Liver (tissue), 9 donors: Measurements from ENCODE around the gene CBX4. TPM values are rescaled to one million over a fixed set of nuclear protein-coding genes. Genes with fewer than 3 reads are reported as not detected.

Experiments
- DNase-seq: peaks from one replicate; pipeline ENCODE4 v3.0.0-alpha.2; 2017; ENCODE audit warnings: low spot score
- H3K27ac ChIP-seq, 2 donors: one replicate each; pipeline ENCODE4 v1.7.0; 2013; ENCODE audit warnings: inconsistent platforms in 2 of 2, low read length in 2 of 2, control low read depth in 1 of 2, low read depth in 1 of 2, mild to moderate bottlenecking in 1 of 2
- H3K27me3 ChIP-seq, 4 donors: one replicate each; pipeline versions ENCODE4 v1.6.1 to v1.7.0; 2013; ENCODE audit warnings: low read length in 3 of 4, inconsistent platforms in 1 of 4, mild to moderate bottlenecking in 1 of 4, moderate library complexity in 1 of 4; ENCODE audit not compliant: control insufficient read depth in 4 of 4, insufficient read depth in 4 of 4
- H3K36me3 ChIP-seq, 4 donors: one replicate each; pipeline versions ENCODE4 v1.6.1 to v1.7.0; 2013; ENCODE audit warnings: low read length in 3 of 4, mild to moderate bottlenecking in 3 of 4, low read depth in 1 of 4, moderate library complexity in 1 of 4; ENCODE audit not compliant: control insufficient read depth in 4 of 4, insufficient read depth in 3 of 4
- H3K4me1 ChIP-seq, 4 donors: one replicate each; pipeline versions ENCODE4 v1.6.1 to v1.7.0; 2013; ENCODE audit warnings: low read length in 3 of 4, mild to moderate bottlenecking in 3 of 4, moderate library complexity in 1 of 4; ENCODE audit not compliant: control insufficient read depth in 4 of 4, insufficient read depth in 4 of 4
- H3K4me3 ChIP-seq, 3 donors: one replicate each; pipeline versions ENCODE4 v1.6.1 to v1.7.0; 2013; ENCODE audit warnings: low read length in 3 of 3, control low read depth in 1 of 3, low read depth in 1 of 3, mild to moderate bottlenecking in 1 of 3
- H3K9ac ChIP-seq, 2 donors: one replicate each; pipeline ENCODE4 v1.7.0; 2013; ENCODE audit warnings: low read length in 2 of 2, mild to moderate bottlenecking in 2 of 2, moderate library complexity in 2 of 2, control low read depth in 1 of 2, low read depth in 1 of 2
- H3K9me3 ChIP-seq, 4 donors: one replicate each; pipeline versions ENCODE4 v1.6.1 to v1.7.0; 2013; ENCODE audit warnings: low read length in 3 of 4; ENCODE audit not compliant: control insufficient read depth in 4 of 4
- CTCF ChIP-seq: fragments of 150-350 bp; IDR thresholded peaks from 2 replicates; pipeline ENCODE4 v1.5.1; 2017; ENCODE audit warnings: improper control_type of control experiment, low read depth, low read length; ENCODE audit not compliant: missing input control
- EGR1 ChIP-seq, 2 donors: IDR thresholded peaks; 2 replicates each; pipeline ENCODE4 v1.6.1; 2016 to 2018; ENCODE audit warnings: antibody characterized with exemption in 2 of 2, low read depth in 2 of 2
- FOXA1 ChIP-seq: IDR thresholded peaks from 2 replicates; pipeline ENCODE4 v1.6.1; 2016; ENCODE audit warnings: antibody characterized with exemption
- FOXA2 ChIP-seq: IDR thresholded peaks from 2 replicates; pipeline ENCODE4 v1.6.1; 2016; ENCODE audit warnings: antibody characterized with exemption
- GABPA ChIP-seq, 2 donors: IDR thresholded peaks in 1 of 2; conservative IDR thresholded peaks in 1 of 2; 2 replicates each; pipeline ENCODE4 v1.6.1; 2016; ENCODE audit warnings: antibody characterized with exemption in 2 of 2, mild to moderate bottlenecking in 1 of 2, moderate library complexity in 1 of 2
- HNF4A ChIP-seq, 2 donors: conservative IDR thresholded peaks; 2 replicates each; pipeline ENCODE4 v1.6.1; 2016; ENCODE audit warnings: antibody characterized with exemption in 2 of 2, mild to moderate bottlenecking in 2 of 2
- HNF4G ChIP-seq: IDR thresholded peaks from 2 replicates; pipeline ENCODE4 v1.6.1; 2016; ENCODE audit warnings: antibody characterized with exemption
- JUND ChIP-seq, 2 donors: IDR thresholded peaks; 2 replicates each; pipeline ENCODE4 v1.6.1; 2016; ENCODE audit warnings: antibody characterized with exemption in 2 of 2
- NR2F2 ChIP-seq: IDR thresholded peaks from 2 replicates; pipeline ENCODE4 v1.6.1; 2016; ENCODE audit warnings: antibody characterized with exemption
- RAD21 ChIP-seq, 2 donors: IDR thresholded peaks; 2 replicates each; pipeline ENCODE4 v1.6.1; 2016; ENCODE audit warnings: antibody characterized with exemption in 2 of 2, mild to moderate bottlenecking in 2 of 2
- REST ChIP-seq: IDR thresholded peaks from 2 replicates; pipeline ENCODE4 v1.6.1; 2016; ENCODE audit warnings: antibody characterized with exemption, mild to moderate bottlenecking
- RXRA ChIP-seq, 2 donors: IDR thresholded peaks; 2 replicates each; pipeline ENCODE4 v1.6.1; 2017 to 2018; ENCODE audit warnings: antibody characterized with exemption in 2 of 2, mild to moderate bottlenecking in 1 of 2
- SP1 ChIP-seq: IDR thresholded peaks from 2 replicates; pipeline ENCODE4 v1.6.1; 2018; ENCODE audit warnings: antibody characterized with exemption, mild to moderate bottlenecking
- TAF1 ChIP-seq: conservative IDR thresholded peaks from 2 replicates; pipeline ENCODE4 v1.6.1; 2016; ENCODE audit warnings: antibody characterized with exemption, mild to moderate bottlenecking
- YY1 ChIP-seq: IDR thresholded peaks from 2 replicates; pipeline ENCODE4 v1.6.1; 2016; ENCODE audit warnings: antibody characterized with exemption, mild to moderate bottlenecking
- ZBTB33 ChIP-seq: IDR thresholded peaks from 2 replicates; pipeline ENCODE4 v1.6.1; 2016; ENCODE audit warnings: antibody characterized with exemption
- WGBS: extraction: QIAGEN DNeasy Blood & Tissue Kit; methylation state at CpG from one replicate; pipeline ENCODE4 v1.1.7; 2013; 5-methylcytosine and 5-hydroxymethylcytosine counted together
- polyA plus RNA-seq, 2 donors: library from polyadenylated mRNA; stranded (reverse) in 1 of 2; unstranded in 1 of 2; fragments of 200-250 nt in 1 of 2; fragments of >200 nt in 1 of 2; fragmentation: Nextera tagmentation in 1 of 2; extraction: Ambion mirVana in 1 of 2; gene quantifications; one replicate each; pipeline versions ENCODE4 v1.2.1 to v1.2.3, GENCODE V29; 2013 to 2015
- total RNA-seq, 2 donors: library from RNA; depleted of rRNA; stranded (reverse); fragments of >200 nt; gene quantifications; one replicate each; pipeline ENCODE4 v1.2.3, GENCODE V29; 2014
- TF ChIP-seq, protein P1 (sequence below): IDR thresholded peaks from 2 replicates; pipeline ENCODE4 v1.6.1; 2016; ENCODE audit warnings: antibody characterized with exemption
- TF ChIP-seq, protein P2 (sequence below): IDR thresholded peaks from 2 replicates; pipeline ENCODE4 v1.6.1; 2016; ENCODE audit warnings: antibody characterized with exemption
- donor health status: healthy.
- donor health status: healthy.
- donor health status: healthy.
- donor health status: healthy.
- donor health status: healthy.

Gene CBX4
- total and polyA plus RNA-seq, 4 donors, result 4.8 to 8.9 (median 6.3) TPM

- Histone ChIP-seq H3K9me3 (peaks cover 0 to 6% (median 0%) of the 10 kb centered on the region in 4 donors), H3K9ac (no peak overlapping the region), H3K4me1 (peaks cover 0 to 21% (median 11%) of the 10 kb centered on the region in 4 donors), H3K36me3 (no peaks in the 10 kb centered on the region), H3K27me3 (peaks cover 11 to 71% (median 38%) of the 10 kb centered on the region in 4 donors), H3K27ac (no peak overlapping the region), H3K4me3 (no peak overlapping the region)
- no peak for DNase-seq
- 16% methylated on average over 22 of the region's 22 CpGs for WGBS
- TF ChIP-seq EGR1 (IDR thresholded peaks at IDR 0.05; ENCODE audit: low read depth in 2 of 2) (no peak), RXRA (IDR thresholded peaks at IDR 0.05) (no peak), RAD21 (IDR thresholded peaks at IDR 0.05) (no peak), HNF4G (no peak), FOXA1 (no peak), YY1 (no peak), CTCF (no peak), HNF4A (conservative IDR thresholded peaks at IDR 0.05) (no peak)
- TF ChIP-seq, protein P1, sequence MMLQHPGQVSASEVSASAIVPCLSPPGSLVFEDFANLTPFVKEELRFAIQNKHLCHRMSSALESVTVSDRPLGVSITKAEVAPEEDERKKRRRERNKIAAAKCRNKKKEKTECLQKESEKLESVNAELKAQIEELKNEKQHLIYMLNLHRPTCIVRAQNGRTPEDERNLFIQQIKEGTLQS, result no peak
Observed at GRCh38 chr17:79804856-79805696, 34.2 kb downstream of the CBX4 start.

DNA sequence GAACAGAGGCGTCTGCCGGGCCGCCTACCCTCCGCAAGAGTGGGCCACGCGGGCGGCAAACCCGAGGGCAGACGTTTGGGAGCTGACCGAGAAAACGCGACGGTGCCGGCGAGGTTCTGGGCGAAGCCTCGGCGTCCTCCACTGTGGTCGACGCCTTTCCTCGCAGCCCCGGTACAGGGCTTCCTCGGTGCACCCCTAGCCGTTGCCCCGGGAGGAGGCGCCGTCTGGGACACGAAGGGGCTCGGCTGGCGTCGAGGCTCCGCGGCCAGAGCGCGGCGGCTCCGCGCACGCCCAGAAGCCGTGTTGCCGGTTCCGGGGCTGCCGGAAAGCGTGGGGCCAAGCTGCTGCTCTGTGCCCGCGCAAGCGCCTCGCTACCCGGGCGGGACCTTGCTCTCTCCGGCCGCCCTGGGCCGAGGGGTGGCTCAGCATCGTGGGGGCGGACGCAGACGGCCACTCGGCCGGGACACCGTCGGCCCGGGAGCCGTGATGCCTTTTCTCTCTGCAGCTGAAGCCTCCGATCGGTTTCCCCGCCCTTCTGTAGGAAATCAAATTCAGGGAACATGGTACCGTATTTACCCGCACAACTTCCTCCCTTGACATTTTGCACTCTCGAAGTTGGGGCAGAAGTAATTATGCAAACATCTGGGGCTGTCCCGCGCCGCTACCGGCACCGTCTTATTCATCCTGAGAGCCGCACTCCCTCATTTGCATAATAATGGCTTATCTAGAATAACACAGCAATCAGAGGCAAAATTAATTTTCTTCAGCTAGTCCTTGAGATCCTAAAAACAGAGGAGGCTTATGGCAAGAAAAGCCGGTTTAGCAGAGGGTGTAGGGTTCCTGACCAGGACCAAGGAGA is 35.0 kb downstream of the CBX4 start:
- no peak overlapping the region for H3K9ac ChIP-seq
- no peak for DNase-seq
- WGBS, result 4% methylated on average over 76 of the region's 76 CpGs
- H3K27ac ChIP-seq, result no peak overlapping the region
- no peaks in the 10 kb centered on the region for H3K36me3 ChIP-seq
- peaks cover 11 to 75% (median 39%) of the 10 kb centered on the region in 4 donors for H3K27me3 ChIP-seq
- no peak overlapping the region for H3K4me3 ChIP-seq
- TF ChIP-seq RAD21 (IDR thresholded peaks at IDR 0.05) (no peak), YY1 (no peak), FOXA2 (no peak), FOXA1 (no peak), ZBTB33 (no peak), RXRA (IDR thresholded peaks at IDR 0.05) (no peak), EGR1 (IDR thresholded peaks at IDR 0.05; ENCODE audit: low read depth in 2 of 2) (no peak), NR2F2 (no peak), SP1 (no peak), CTCF (no peak), HNF4A (conservative IDR thresholded peaks at IDR 0.05) (no peak), HNF4G (no peak), JUND (IDR thresholded peaks at IDR 0.05) (no peak), TAF1 (no peak), REST (no peak), GABPA (IDR thresholded peaks at IDR 0.05 in 1 of 2, conservative IDR thresholded peaks at IDR 0.05 in 1 of 2) (no peak)
- TF ChIP-seq, protein P2, sequence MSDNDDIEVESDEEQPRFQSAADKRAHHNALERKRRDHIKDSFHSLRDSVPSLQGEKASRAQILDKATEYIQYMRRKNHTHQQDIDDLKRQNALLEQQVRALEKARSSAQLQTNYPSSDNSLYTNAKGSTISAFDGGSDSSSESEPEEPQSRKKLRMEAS, result no peak
- TF ChIP-seq, protein P1, result no peak
- H3K4me1 ChIP-seq, result peaks cover 0 to 26% (median 7%) of the 10 kb centered on the region in 4 donors
- H3K9me3 ChIP-seq, result peaks cover 0 to 6% (median 0%) of the 10 kb centered on the region in 4 donors
